Sigmoid colon (tissue), 4 donors: ENCODE results near the gene MIEF1.

Source experiments
- EP300 ChIP-seq, 4 donors: sonication (generic); formaldehyde crosslinking; IDR thresholded peaks; one replicate each; pipeline ENCODE4 v1.6.1; 2017; ENCODE audit warnings: antibody characterized with exemption in 4 of 4
- POLR2A ChIP-seq, 2 donors: fragments of 450-650 bp; IDR thresholded peaks; one replicate each; pipeline ENCODE4 v1.6.1; 2016; ENCODE audit warnings: antibody characterized with exemption in 2 of 2, mild to moderate bottlenecking in 2 of 2, moderate library complexity in 2 of 2

- TF ChIP-seq POLR2A (IDR thresholded peaks at IDR 0.05) (no peak), EP300 (IDR thresholded peaks at IDR 0.05) (no peak)
Measured at GRCh38 chr22:39463277-39463676, 38.8 kb upstream of the MIEF1 start.
